ENCODE data around the gene POLE3. TPM values are rescaled to one million over a fixed set of nuclear protein-coding genes. Genes with fewer than 3 reads are reported as not detected.
A peak's percentile ranks its signal among the peaks of the same experiment; 100 is the strongest.
"Not testable (repeated sequence)": the region's sequence is repeated elsewhere in the genome, so short reads cannot be mapped to it uniquely, and the experiment has no call there.

Gene POLE3
- total RNA-seq, 1 donor from 2014 or later, result 34.2 TPM

- DNase-seq, result no peak
Observed at GRCh38 chr9:113403646-113404045, 6.8 kb downstream of the POLE3 start.

- DNase-seq, result peak; percentile 100
Observed at GRCh38 chr9:113401027-113401792, 9.3 kb downstream of the POLE3 start, which contains the start of gene ALAD. TSS of gene ALAD (minus strand) at chr9:113401284. CDS start at chr9:113393559, 7,725 bp downstream.

DNA sequence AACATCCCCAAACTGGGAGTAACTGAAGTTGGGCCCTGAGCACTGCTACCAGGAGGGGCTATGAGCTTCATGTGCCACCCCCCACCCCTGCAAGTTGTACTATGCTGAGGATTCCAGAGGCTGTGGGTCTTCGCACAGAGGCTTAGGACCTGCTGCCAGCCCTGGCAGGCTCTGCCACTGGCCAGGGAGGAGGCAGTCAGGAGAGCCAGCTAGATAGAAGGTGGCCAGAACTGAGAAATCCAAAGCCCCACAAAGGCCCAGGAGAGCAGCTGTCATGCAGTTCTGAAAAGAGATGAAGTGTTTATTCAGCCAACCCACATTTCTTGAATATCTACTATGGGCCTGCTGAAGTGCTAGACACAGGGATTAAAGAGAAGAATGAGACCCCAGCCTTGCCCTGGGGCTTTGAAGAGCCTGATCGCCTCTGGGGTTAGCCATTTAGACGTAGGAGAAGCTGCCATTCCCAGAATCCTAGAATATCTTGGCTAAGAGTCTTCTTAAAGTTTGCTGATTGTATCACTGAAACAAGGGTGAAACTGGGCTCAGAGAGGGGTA is 10.8 kb downstream of the POLE3 start:
- DNase-seq, result no peak

GRCh38 chr9:113398796-113399195 is 11.7 kb downstream of the POLE3 start:
- no peak for DNase-seq

GRCh38 chr9:113397203-113397631 is 13.3 kb downstream of the POLE3 start:
- DNase-seq, result no peak

DNA sequence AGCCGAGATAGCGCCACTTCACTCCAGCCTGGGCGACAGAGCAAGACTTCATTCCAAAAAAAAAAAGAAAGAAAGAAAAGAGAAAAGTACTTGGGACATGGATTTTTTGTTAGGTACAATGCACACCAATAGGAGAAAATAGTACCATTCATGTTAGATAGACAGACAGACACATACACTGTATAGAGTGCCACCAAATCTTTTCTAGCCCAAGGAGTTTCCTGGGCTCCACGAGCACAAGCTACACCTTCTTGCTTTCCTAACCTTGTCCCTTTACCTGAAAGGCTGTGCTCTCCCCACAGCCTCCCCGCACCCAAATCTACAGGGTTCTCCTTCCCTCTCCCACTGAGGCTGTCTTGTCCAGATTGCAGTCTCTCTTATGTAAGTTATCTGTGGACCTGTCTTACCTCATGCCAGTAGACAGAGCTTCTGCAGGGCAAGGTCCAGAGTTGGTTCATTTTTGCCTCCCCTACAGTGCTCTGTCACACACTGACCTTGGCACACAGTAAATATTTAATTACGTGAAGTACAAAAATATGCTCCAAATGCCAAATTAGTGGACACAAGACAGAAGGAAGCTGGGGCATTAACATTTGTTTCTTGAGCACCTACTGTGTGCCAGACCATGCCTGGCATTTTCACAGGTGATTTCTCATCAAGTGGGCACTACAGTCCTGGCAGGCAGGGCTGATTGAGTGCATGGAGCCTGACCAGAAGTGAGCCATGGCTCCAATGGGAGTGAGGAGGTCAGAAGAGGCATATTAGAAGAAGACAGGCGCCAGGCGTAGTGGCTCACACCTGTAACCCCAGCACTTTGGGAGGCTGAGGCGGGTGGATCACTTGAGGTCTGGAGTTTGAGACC is 15.2 kb downstream of the POLE3 start:
- no peak for DNase-seq

- DNase-seq, result peak; percentile 2
Observed at GRCh38 chr9:113393281-113393680, 17.2 kb downstream of the POLE3 start.

GRCh38 chr9:113391917-113392316 is 18.6 kb downstream of the POLE3 start:
- no peak for DNase-seq

- no peak for DNase-seq
Observed at GRCh38 chr9:113390192-113390960, 20.1 kb downstream of the POLE3 start.

DNA sequence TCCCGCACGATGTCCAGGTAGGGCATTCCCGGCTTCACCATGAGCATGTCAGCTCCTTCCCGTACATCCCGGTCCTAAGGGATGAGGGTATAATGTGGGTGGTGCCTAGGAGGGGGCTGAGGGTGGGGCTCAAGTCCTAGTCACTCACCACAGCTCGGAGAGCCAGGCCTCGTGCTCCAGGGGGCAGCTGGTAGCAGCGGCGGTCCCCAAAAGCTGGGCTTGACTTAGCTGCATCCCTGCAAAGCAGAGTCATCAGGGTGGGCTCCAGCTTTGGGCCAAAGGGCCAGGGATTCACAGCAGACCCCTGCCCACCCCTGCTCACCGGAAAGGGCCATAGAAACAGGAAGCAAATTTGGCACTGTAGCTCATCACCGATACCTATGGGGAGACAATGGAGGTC is 21.0 kb downstream of the POLE3 start:
- DNase-seq, result no peak

DNA sequence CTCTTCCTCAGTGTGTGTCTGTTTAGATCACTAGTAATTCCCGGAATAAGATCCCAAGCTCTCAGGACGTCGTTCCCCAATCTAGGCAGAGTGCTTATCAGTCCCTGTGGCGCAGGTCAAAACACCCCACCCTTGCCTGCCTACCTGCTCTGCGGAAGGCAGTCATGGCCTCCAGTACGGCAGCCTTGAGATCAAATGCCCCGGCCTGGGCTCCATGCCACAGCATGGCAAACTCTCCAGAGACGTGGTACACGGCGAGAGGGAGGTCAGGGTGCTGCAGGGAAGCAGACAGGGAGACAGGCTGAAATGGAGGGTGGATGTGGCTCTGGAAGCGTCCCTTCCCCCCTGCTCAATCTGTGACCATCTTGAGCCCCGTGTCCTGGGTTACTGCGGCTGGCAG is 21.6 kb downstream of the POLE3 start:
- no peak for DNase-seq

DNA sequence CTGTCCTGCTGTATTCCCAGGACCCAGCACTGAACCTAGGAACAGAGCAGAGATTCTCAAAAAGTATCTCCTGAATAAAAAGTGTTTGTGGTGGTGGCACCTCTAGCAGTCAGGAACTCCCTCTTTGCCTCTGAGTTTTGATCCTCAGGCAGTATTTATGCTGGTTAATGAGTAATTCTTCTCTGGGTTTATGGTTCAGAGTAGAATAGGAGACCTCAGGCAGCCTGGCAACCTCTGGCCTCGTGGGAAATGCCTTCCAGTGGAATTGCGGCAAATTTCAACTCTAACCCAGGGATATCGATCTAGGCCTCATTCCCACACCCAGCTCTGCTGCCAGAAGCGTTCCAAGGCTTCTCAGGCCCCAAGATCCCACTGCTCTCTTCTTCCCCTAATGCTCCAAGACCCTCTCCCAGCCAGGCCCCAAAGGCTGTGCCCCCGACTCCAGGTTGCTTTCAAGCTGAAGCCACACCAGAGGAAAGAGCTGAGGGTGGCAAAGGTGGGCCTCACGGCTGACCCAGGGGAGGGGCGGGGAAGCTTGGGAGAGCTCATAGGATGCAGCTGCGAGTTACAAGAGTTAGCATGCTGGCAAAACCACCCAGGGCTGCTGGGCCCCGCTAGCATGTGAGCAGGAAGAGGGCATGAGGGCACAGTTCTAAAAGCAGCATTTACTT is 22.8 kb downstream of the POLE3 start:
- no peak for DNase-seq

DNA sequence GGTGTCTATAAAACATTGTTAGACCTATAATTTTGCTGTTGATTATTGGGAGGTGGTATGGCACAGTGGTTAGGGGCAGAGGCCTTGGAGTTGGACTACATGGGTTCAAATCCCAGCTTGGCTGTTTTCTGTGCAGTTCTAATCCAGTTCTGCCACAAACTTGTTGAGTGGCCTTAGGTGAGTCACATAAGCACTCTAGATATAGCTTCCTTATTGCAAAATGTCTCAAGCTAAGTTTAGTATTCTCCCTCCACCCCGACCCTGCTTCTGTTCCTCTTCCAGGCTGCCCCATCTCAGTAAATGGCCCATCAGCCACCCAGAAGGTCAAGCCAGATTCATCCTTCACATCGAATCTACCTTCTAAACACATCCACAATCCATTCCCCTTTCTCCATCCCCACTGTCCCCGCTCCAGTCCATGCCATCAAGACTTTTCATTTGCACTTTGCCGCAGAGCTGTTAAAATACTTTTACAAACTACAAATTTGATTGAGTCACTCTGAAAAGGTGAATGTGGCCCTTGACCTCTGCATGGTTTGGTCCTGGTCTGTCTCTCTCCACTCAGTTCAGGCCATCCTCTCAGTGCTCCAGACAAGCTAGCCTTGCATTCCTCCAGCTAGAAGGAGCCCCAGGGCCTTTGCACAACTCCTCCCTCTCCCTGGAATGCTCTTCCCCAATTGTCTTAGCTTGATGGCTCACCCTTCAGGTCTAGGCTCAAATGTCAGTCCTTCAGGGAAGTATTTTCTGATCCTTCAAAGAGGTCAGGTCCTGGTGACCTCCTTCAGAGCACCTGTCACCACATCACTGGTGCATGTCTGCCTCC is 23.7 kb downstream of the POLE3 start:
- no peak for DNase-seq

- no peak for DNase-seq
Observed at GRCh38 chr9:113381909-113382411, 28.5 kb downstream of the POLE3 start.

GRCh38 chr9:113381441-113381840 is 29.0 kb downstream of the POLE3 start:
- not testable (repeated sequence) for DNase-seq

DNA sequence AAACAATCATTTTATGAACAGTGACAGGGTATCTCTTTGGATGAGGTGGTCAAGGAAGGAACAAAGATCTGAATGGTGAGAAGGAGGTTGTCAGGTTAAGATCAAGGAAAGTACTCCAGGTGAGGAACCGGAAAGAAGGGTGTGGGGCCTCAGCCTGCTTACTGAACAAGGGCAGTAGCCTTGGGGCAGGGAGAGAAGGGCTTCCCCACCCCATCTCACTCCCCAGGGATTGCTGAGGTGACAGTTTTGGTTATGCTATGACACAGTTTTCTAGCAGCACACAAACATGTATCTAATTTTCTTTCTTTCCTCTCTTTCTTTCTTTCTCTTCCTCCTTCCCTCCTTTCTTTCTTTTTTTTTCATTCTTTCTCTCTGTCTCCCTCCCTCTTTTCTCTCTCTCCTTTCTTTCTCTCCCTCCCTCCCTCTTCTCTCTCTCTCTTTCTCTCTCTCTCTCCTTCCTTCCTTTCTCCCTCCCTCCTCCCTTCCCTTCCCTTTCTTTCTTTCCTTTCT is 29.6 kb downstream of the POLE3 start:
- DNase-seq, result no peak

- DNase-seq, result not testable (repeated sequence)
Observed at GRCh38 chr9:113379829-113380210, 30.7 kb downstream of the POLE3 start.

- not testable (repeated sequence) for DNase-seq
Observed at GRCh38 chr9:113379094-113379828, 31.2 kb downstream of the POLE3 start.
